Measurements from ENCODE around the gene LIPI.

DNA sequence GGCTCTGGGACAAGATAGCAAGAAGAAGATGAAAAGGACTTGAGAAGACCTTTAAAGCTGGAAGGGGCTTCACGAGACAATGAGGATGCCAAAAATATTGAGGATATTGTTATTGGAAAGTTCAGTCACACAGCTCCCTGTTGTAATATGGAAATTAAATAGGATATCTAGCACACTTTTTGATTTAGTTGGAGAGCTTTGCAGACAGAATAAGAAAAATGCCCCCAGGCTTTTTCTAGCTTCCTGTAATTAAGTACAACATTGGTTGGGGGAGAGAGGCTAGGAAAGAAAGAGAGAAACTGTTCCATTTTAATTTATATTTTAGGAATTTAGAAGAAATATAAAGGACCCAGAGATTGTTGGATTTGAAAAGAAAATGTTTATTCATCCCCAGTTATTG, 32.7 kb upstream of the LIPI start:
- TF ChIP-seq EP300 (IDR thresholded peaks at IDR 0.05) (no peak), POLR2A (IDR thresholded peaks at IDR 0.05) (no peak), POLR2AphosphoS5 (IDR thresholded peaks at IDR 0.05) (no peak)
- TF ChIP-seq, protein P1, sequence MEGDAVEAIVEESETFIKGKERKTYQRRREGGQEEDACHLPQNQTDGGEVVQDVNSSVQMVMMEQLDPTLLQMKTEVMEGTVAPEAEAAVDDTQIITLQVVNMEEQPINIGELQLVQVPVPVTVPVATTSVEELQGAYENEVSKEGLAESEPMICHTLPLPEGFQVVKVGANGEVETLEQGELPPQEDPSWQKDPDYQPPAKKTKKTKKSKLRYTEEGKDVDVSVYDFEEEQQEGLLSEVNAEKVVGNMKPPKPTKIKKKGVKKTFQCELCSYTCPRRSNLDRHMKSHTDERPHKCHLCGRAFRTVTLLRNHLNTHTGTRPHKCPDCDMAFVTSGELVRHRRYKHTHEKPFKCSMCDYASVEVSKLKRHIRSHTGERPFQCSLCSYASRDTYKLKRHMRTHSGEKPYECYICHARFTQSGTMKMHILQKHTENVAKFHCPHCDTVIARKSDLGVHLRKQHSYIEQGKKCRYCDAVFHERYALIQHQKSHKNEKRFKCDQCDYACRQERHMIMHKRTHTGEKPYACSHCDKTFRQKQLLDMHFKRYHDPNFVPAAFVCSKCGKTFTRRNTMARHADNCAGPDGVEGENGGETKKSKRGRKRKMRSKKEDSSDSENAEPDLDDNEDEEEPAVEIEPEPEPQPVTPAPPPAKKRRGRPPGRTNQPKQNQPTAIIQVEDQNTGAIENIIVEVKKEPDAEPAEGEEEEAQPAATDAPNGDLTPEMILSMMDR (IDR thresholded peaks at IDR 0.05): no peak
